Stimulated activated CD4-positive, alpha-beta T cell treated with anti-CD3 and anti-CD28 coated beads, Interleukin-12 subunit alpha, Interleukin-12 subunit beta, amount 100 ng/mL, for 24 hours (primary cell): ENCODE data around the gene FHDC1.

Experiments
- DNase-seq, 2 experiments: peaks; one replicate each; pipeline ENCODE4 v3.0.0-alpha.2; 2020; ENCODE audit warnings: low read depth in 2 of 2

Gene FHDC1

DNA sequence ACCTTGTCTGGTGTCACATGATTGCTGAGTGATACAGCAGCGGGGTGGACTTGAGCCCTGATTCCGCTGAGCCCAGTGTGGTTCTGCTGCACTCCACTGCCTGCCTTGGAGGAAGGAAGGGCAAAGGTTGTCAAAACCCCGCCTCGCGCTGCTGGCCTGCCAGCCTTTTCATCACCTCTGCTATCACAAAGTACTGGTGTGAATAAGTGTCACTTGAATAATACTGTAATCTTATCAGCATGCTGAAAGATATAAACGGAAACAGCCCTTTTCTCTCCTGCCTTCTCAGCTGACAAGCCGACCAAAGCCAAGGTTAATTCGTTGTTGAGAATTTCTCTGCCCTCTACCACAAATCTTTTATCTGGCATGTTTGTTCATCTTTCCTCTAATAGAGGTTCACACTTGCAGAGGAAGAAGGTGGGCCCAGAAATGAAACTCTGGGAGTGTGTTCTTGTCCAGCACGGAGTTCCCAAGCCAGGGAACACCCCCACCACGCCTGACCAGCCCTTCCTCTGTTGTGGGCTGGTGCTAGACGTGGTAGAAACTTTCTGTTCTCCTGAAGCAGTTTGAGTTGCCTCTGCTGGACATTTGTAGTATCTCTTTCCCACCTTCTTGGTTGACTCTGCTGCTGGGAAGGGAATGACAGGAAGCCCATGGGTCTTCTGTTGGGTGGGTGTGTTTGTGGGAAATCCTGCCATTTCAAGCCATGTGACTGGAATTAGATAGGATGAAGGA, 21.5 kb downstream of the FHDC1 start:
- no peak for DNase-seq

DNA sequence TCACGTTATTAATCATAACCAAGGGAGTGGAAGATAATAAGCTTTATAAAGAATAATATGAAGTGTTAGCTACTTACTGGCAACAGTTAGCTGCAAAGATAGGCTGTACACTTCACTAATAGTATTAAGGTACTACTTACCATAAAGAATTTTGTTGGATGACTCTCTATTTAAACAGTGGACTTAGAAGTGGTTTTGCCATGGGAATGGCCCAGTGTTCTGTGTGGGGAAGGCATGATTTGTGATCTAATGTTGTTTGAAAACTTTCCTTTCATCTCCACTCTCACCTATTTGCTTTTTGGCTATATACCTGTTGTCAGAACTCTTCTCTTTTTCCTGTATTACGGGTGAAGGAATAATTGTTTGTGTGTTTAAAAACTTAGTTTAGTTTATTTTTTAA, 23.0 kb downstream of the FHDC1 start:
- DNase-seq = no peak

DNA sequence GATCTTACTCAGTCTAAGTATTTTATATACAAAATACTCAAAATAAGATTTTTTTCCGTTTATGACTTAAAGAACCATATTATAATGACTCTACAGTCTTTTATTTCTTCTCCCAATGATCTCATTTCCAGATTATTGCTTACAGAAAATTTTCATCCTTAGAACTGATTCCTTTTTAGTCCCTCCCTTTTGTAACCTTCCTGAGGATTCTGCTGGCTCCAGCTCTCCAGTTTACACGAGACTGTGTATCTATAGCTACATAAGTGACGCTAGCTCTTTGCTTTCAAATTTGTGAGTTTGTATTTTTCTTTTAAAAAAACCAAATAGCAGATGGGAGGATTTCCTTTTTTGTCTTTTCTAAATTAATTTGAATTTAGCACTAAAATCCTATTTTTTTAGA, 24.0 kb downstream of the FHDC1 start:
- no peak for DNase-seq

- no peak for DNase-seq
Observed at GRCh38 chr4:152961014-152961772, 25.1 kb downstream of the FHDC1 start.

- no peak for DNase-seq
Observed at GRCh38 chr4:152961773-152962115, 25.6 kb downstream of the FHDC1 start.

- no peak for DNase-seq
Observed at GRCh38 chr4:152962150-152962549, 26.0 kb downstream of the FHDC1 start.

GRCh38 chr4:152964335-152964734, 28.2 kb downstream of the FHDC1 start:
- no peak for DNase-seq

GRCh38 chr4:152965611-152966010, 29.5 kb downstream of the FHDC1 start:
- no peak for DNase-seq

GRCh38 chr4:152967907-152968306, 31.8 kb downstream of the FHDC1 start:
- no peak for DNase-seq

GRCh38 chr4:152968806-152969394, 32.8 kb downstream of the FHDC1 start:
- no peak for DNase-seq

DNA sequence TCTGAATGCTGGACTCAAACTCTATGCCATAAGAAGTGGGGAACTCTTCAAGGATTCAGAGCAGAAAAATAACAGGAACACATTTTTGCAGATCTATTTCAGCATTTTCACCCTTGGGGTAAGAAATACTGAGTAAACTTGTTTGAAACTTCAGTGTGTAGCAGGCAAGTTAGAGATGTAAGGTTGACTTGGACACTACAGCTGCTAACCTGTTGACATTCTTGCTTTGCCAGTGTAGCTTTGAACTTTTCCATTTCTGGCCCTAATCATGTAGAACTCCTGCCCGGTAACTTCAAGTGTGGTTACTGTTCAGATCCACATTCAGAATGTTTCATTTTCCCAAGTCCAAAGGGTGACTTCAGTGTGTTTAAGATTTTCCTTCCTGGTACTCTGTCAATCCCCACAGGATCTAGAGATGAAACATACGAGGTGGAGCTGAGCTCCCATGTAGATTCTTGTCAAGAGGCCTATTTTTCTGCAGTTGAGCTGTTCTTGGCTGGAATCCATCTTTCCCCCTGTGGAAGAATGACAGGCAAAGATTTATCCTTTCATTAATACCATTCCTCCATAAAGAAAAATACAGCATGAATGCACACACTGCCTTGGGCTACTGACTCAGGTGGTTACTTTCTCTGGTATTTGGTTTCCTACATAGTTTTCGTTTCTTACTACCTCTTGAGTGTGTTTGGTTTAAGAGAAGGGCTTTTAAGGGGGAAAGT, 34.1 kb downstream of the FHDC1 start:
- DNase-seq = no peak

DNA sequence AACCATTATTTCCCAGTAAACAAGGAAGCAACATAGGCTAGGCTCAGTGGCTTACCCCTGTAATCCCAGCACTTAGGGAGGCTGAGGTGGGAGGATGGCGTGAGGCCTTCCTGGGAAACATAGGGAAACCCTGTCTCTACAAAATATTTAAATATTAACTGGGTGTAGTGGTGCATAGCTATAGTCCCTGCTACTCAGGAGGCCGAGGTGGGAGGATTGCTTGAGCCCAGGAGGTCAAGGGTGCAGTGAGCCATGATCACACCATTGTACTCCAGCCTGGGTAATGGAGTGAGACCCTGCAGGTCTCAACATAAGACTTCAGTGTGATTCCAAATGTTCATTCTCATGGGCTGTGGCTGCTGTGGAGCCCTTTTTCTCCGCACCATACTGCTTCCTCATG, 34.9 kb downstream of the FHDC1 start:
- no peak for DNase-seq

GRCh38 chr4:152972821-152973628, 36.9 kb downstream of the FHDC1 start:
- no peak for DNase-seq

- DNase-seq = no peak
Observed at GRCh38 chr4:152973629-152974467, 37.7 kb downstream of the FHDC1 start.

GRCh38 chr4:152974468-152975379, 38.6 kb downstream of the FHDC1 start:
- no peak for DNase-seq

DNA sequence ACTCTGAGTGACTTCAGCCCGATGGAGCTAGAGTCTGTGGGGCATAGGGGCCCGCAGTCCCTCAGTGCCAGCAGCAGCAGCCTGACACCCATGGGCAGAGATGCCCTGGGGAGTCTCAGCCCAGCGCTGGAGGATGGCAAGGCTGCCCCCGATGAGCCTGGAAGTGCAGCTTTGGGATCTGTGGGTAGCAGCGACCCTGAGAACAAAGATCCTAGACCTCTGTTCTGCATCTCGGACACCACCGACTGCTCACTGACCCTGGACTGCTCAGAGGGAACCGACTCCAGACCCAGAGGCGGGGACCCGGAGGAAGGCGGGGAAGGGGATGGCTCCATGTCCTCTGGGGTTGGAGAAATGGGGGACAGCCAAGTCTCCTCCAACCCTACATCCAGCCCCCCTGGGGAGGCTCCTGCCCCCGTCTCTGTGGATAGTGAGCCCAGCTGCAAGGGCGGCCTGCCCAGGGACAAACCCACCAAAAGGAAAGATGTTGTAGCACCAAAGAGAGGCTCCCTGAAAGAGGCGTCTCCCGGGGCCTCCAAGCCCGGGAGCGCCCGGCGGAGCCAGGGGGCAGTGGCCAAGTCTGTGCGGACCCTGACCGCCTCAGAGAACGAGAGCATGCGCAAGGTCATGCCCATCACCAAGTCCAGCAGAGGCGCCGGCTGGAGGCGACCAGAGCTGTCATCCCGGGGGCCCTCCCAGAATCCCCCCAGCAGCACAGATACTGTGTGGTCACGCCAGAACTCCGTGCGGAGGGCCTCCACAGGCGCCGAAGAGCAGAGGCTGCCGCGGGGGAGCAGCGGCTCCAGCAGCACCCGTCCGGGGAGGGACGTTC, 39.5 kb downstream of the FHDC1 start:
- DNase-seq = no peak

DNA sequence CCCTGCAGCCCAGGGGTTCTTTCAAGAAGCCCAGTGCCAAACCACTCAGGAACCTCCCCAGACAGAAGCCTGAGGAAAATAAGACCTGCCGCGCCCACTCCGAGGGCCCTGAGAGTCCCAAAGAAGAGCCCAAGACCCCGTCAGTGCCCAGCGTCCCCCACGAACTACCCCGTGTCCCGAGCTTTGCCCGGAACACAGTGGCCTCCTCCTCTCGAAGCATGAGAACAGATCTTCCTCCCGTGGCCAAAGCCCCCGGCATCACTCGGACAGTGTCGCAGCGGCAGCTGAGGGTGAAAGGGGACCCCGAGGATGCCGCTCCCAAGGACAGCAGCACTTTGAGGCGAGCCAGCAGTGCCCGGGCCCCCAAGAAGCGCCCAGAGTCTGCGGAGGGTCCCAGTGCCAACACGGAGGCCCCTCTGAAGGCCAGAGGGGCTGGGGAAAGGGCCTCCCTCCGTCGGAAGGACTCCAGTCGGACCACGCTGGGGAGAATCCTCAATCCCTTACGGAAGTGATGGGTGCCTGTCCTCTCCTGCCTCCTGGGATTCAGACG, 40.2 kb downstream of the FHDC1 start:
- DNase-seq = no peak

- no peak for DNase-seq
Observed at GRCh38 chr4:152979731-152980330, 43.7 kb downstream of the FHDC1 start.
